Measurements from ENCODE around the gene ZNF213.
"Not testable (repeated sequence)": the region's sequence is repeated elsewhere in the genome, so short reads cannot be mapped to it uniquely, and the experiment has no call there.

Gene ZNF213

GRCh38 chr16:3179651-3180050, 44.8 kb downstream of the ZNF213 start:
- Histone ChIP-seq H3K27ac (ENCODE audit: low read depth, low read length) (no peak overlapping the region), H3K36me3 (ENCODE audit: control insufficient read depth, insufficient read depth, low read length) (no peaks in the 10 kb centered on the region), H3K9ac (ENCODE audit: low read length) (no peak overlapping the region), H3K27me3 (ENCODE audit: control insufficient read depth, insufficient read depth, low read length) (peaks cover 33% of the 10 kb centered on the region), H3K4me1 (ENCODE audit: control insufficient read depth, insufficient read depth, low read length) (no peaks in the 10 kb centered on the region), H3K4me3 (ENCODE audit: low read length) (no peak overlapping the region)

GRCh38 chr16:3180445-3180878, 45.6 kb downstream of the ZNF213 start:
- Histone ChIP-seq H3K4me1 (ENCODE audit: control insufficient read depth, insufficient read depth, low read length) (no peaks in the 10 kb centered on the region), H3K27ac (ENCODE audit: low read depth, low read length) (no peak overlapping the region), H3K4me3 (ENCODE audit: low read length) (no peak overlapping the region), H3K36me3 (ENCODE audit: control insufficient read depth, insufficient read depth, low read length) (no peaks in the 10 kb centered on the region), H3K9ac (ENCODE audit: low read length) (no peak overlapping the region), H3K27me3 (ENCODE audit: control insufficient read depth, insufficient read depth, low read length) (peaks cover 29% of the 10 kb centered on the region)

- H3K36me3 ChIP-seq (ENCODE audit: control insufficient read depth, insufficient read depth, low read length); H3K9ac ChIP-seq (ENCODE audit: low read length); H3K4me1 ChIP-seq (ENCODE audit: control insufficient read depth, insufficient read depth, low read length); H3K27ac ChIP-seq (ENCODE audit: low read depth, low read length); H3K4me3 ChIP-seq (ENCODE audit: low read length): not testable (repeated sequence)
- H3K27me3 ChIP-seq (ENCODE audit: control insufficient read depth, insufficient read depth, low read length): peaks cover 23% of the 10 kb centered on the region
Measured at GRCh38 chr16:3182293-3182607, 47.4 kb downstream of the ZNF213 start.

- Histone ChIP-seq H3K27me3 (ENCODE audit: control insufficient read depth, insufficient read depth, low read length) (peaks cover 23% of the 10 kb centered on the region), H3K9ac (ENCODE audit: low read length) (no peak overlapping the region), H3K36me3 (ENCODE audit: control insufficient read depth, insufficient read depth, low read length) (no peaks in the 10 kb centered on the region), H3K4me1 (ENCODE audit: control insufficient read depth, insufficient read depth, low read length) (no peaks in the 10 kb centered on the region), H3K27ac (ENCODE audit: low read depth, low read length) (no peak overlapping the region), H3K4me3 (ENCODE audit: low read length) (peak overlapping the region; percentile 41)
Measured at GRCh38 chr16:3182608-3183444, 48.0 kb downstream of the ZNF213 start.

GRCh38 chr16:3183445-3184139, 48.8 kb downstream of the ZNF213 start:
- no peak overlapping the region for H3K9ac ChIP-seq (ENCODE audit: low read length)
- H3K4me1 ChIP-seq (ENCODE audit: control insufficient read depth, insufficient read depth, low read length): no peaks in the 10 kb centered on the region
- H3K27ac ChIP-seq (ENCODE audit: low read depth, low read length): no peak overlapping the region
- H3K4me3 ChIP-seq (ENCODE audit: low read length): peak overlapping the region; percentile 41
- peaks cover 28% of the 10 kb centered on the region for H3K27me3 ChIP-seq (ENCODE audit: control insufficient read depth, insufficient read depth, low read length)
- H3K36me3 ChIP-seq (ENCODE audit: control insufficient read depth, insufficient read depth, low read length): no peaks in the 10 kb centered on the region

GRCh38 chr16:3186946-3187690, 52.3 kb downstream of the ZNF213 start:
- no peak overlapping the region for H3K4me3 ChIP-seq (ENCODE audit: low read length)
- H3K27me3 ChIP-seq (ENCODE audit: control insufficient read depth, insufficient read depth, low read length): peaks cover 51% of the 10 kb centered on the region
- no peaks in the 10 kb centered on the region for H3K4me1 ChIP-seq (ENCODE audit: control insufficient read depth, insufficient read depth, low read length)
- no peaks in the 10 kb centered on the region for H3K36me3 ChIP-seq (ENCODE audit: control insufficient read depth, insufficient read depth, low read length)
- no peak overlapping the region for H3K9ac ChIP-seq (ENCODE audit: low read length)
- no peak overlapping the region for H3K27ac ChIP-seq (ENCODE audit: low read depth, low read length)

- H3K4me3 ChIP-seq (ENCODE audit: low read length): peak within 1 kb of the TSS; percentile 34
- no peaks in the 10 kb centered on the region for H3K4me1 ChIP-seq (ENCODE audit: control insufficient read depth, insufficient read depth, low read length)
- no peak within 1 kb of the TSS for H3K27ac ChIP-seq (ENCODE audit: low read depth, low read length)
- H3K27me3 ChIP-seq (ENCODE audit: control insufficient read depth, insufficient read depth, low read length): peaks cover 49% of the 10 kb centered on the region
- H3K9ac ChIP-seq (ENCODE audit: low read length): no peak within 1 kb of the TSS
- H3K36me3 ChIP-seq (ENCODE audit: control insufficient read depth, insufficient read depth, low read length): no peaks in the 10 kb centered on the region
Measured at GRCh38 chr16:3187798-3188674, 53.2 kb downstream of the ZNF213 start, which contains the start of gene OR1F1. Gene OR1F1, plus strand, starts transcription at chr16:3188204.

- peaks cover 48% of the 10 kb centered on the region for H3K27me3 ChIP-seq (ENCODE audit: control insufficient read depth, insufficient read depth, low read length)
- no peak overlapping the region for H3K4me3 ChIP-seq (ENCODE audit: low read length)
- no peaks in the 10 kb centered on the region for H3K36me3 ChIP-seq (ENCODE audit: control insufficient read depth, insufficient read depth, low read length)
- H3K9ac ChIP-seq (ENCODE audit: low read length): no peak overlapping the region
- H3K27ac ChIP-seq (ENCODE audit: low read depth, low read length): no peak overlapping the region
- no peaks in the 10 kb centered on the region for H3K4me1 ChIP-seq (ENCODE audit: control insufficient read depth, insufficient read depth, low read length)
Measured at GRCh38 chr16:3188675-3188924, 53.8 kb downstream of the ZNF213 start.

- peaks cover 46% of the 10 kb centered on the region for H3K27me3 ChIP-seq (ENCODE audit: control insufficient read depth, insufficient read depth, low read length)
- no peaks in the 10 kb centered on the region for H3K4me1 ChIP-seq (ENCODE audit: control insufficient read depth, insufficient read depth, low read length)
- peak overlapping the region; percentile 34 for H3K4me3 ChIP-seq (ENCODE audit: low read length)
- no peak overlapping the region for H3K27ac ChIP-seq (ENCODE audit: low read depth, low read length)
- H3K36me3 ChIP-seq (ENCODE audit: control insufficient read depth, insufficient read depth, low read length): no peaks in the 10 kb centered on the region
- H3K9ac ChIP-seq (ENCODE audit: low read length): no peak overlapping the region
Measured at GRCh38 chr16:3188925-3189825, 54.3 kb downstream of the ZNF213 start.

- H3K4me1 ChIP-seq (ENCODE audit: control insufficient read depth, insufficient read depth, low read length): no peaks in the 10 kb centered on the region
- H3K9ac ChIP-seq (ENCODE audit: low read length): no peak overlapping the region
Measured at GRCh38 chr16:3189869-3190268, 55.0 kb downstream of the ZNF213 start.

GRCh38 chr16:3190949-3191353, 56.1 kb downstream of the ZNF213 start:
- Histone ChIP-seq H3K27ac (ENCODE audit: low read depth, low read length) (no peak overlapping the region), H3K9ac (ENCODE audit: low read length) (no peak overlapping the region), H3K4me1 (ENCODE audit: control insufficient read depth, insufficient read depth, low read length) (no peaks in the 10 kb centered on the region), H3K27me3 (ENCODE audit: control insufficient read depth, insufficient read depth, low read length) (peaks cover 55% of the 10 kb centered on the region), H3K4me3 (ENCODE audit: low read length) (no peak overlapping the region), H3K36me3 (ENCODE audit: control insufficient read depth, insufficient read depth, low read length) (no peaks in the 10 kb centered on the region)

More at GRCh38 chr16:3189869-3190268, 55.0 kb downstream of the ZNF213 start:
- H3K27me3 ChIP-seq (ENCODE audit: control insufficient read depth, insufficient read depth, low read length): peaks cover 53% of the 10 kb centered on the region
- no peaks in the 10 kb centered on the region for H3K36me3 ChIP-seq (ENCODE audit: control insufficient read depth, insufficient read depth, low read length)
- no peak overlapping the region for H3K27ac ChIP-seq (ENCODE audit: low read depth, low read length)
- H3K4me3 ChIP-seq (ENCODE audit: low read length): no peak overlapping the region
